HG02852 (cell line): ENCODE results near the gene GIPC3.
"Not testable (repeated sequence)": the region's sequence is repeated elsewhere in the genome, so short reads cannot be mapped to it uniquely, and the experiment has no call there.

Experiments
- ATAC-seq: cut with Tn5 transposase; IDR thresholded peaks from one replicate; pipeline ENCODE4 v1.9.1; 2021; ENCODE audit warnings: mild to moderate bottlenecking, moderate library complexity; ENCODE audit not compliant: unreplicated experiment

GIPC3 gene

GRCh38 chr19:3615524-3616135 lies 30.4 kb downstream of the GIPC3 start:
- no peak for ATAC-seq

- ATAC-seq: no peak
Measured at GRCh38 chr19:3617463-3617862, 32.2 kb downstream of the GIPC3 start.

GRCh38 chr19:3618144-3618810 lies 33.0 kb downstream of the GIPC3 start:
- ATAC-seq: no peak

GRCh38 chr19:3618811-3619630 lies 33.7 kb downstream of the GIPC3 start:
- ATAC-seq: no peak

- no peak for ATAC-seq
Measured at GRCh38 chr19:3619631-3620012, 34.3 kb downstream of the GIPC3 start.

GRCh38 chr19:3620145-3620816 lies 35.0 kb downstream of the GIPC3 start:
- ATAC-seq: no peak

- ATAC-seq: no peak
Measured at GRCh38 chr19:3620817-3621547, 35.7 kb downstream of the GIPC3 start.

GRCh38 chr19:3621689-3622088 lies 36.4 kb downstream of the GIPC3 start:
- no peak for ATAC-seq

- no peak for ATAC-seq
Measured at GRCh38 chr19:3622224-3622623, 36.9 kb downstream of the GIPC3 start.

- no peak for ATAC-seq
Measured at GRCh38 chr19:3623716-3624115, 38.4 kb downstream of the GIPC3 start.

GRCh38 chr19:3625996-3626472 lies 40.8 kb downstream of the GIPC3 start:
- ATAC-seq: peak; percentile 3

- peak; percentile 91 for ATAC-seq
Measured at GRCh38 chr19:3626473-3627350, 41.4 kb downstream of the GIPC3 start, which contains the start of gene CACTIN. Gene CACTIN (minus strand): TSS chr19:3626790. CDS start chr19:3626762, 28 bp downstream.

GRCh38 chr19:3627351-3627723 lies 42.1 kb downstream of the GIPC3 start:
- ATAC-seq: no peak

GRCh38 chr19:3628766-3629165 lies 43.5 kb downstream of the GIPC3 start:
- ATAC-seq: not testable (repeated sequence)

- ATAC-seq: no peak
Measured at GRCh38 chr19:3631053-3631861, 46.0 kb downstream of the GIPC3 start.

- no peak for ATAC-seq
Measured at GRCh38 chr19:3632098-3632497, 46.8 kb downstream of the GIPC3 start.

- ATAC-seq: no peak
Measured at GRCh38 chr19:3632739-3633558, 47.7 kb downstream of the GIPC3 start.

- ATAC-seq: no peak
Measured at GRCh38 chr19:3633559-3633988, 48.3 kb downstream of the GIPC3 start.
